IMR-90 (cell line): Measurements from ENCODE around the gene CCDC33. TPM values are rescaled to one million over a fixed set of nuclear protein-coding genes. Genes with fewer than 3 reads are reported as not detected.

Experiments used
- ATAC-seq: fragments of 200-7000 bp; cut with Tn5 transposase; 2 replicates; pipeline ENCODE4 v1.9.1; 2020; ENCODE audit warnings: low read depth, mild to moderate bottlenecking, moderate library complexity
- BruUV-seq: library from RNA; stranded (reverse); fragments of 400-500 nt; replicated peaks from 2 replicates; lab custom pipeline; 2021; lab: Mats Ljungman, UMichigan
- CTCF ChIA-PET: fragments of 300-600 bp; formaldehyde crosslinking; extraction: SDS; loops from one replicate; lab custom pipeline; 2021; ENCODE audit warnings: antibody characterized with exemption; lab: Yijun Ruan, JAX
- POLR2A ChIA-PET: fragments of 300-600 bp; sonication (Branson Sonifier 250); formaldehyde crosslinking; loops from one replicate; lab custom pipeline; 2022; ENCODE audit warnings: antibody characterized with exemption; ENCODE audit not compliant: unreplicated experiment; lab: Charles Lee
- DNase-seq: peaks from one replicate; pipeline ENCODE4 v3.0.0; 2013
- H2AFZ ChIP-seq: replicated peaks from 2 replicates; pipeline ENCODE3; 2013; ENCODE audit warnings: low read length, mild to moderate bottlenecking; ENCODE audit not compliant: poor library complexity
- H2AK5ac ChIP-seq: 2 replicates; pipeline ENCODE4 v1.6.1; 2013; ENCODE audit warnings: low read depth, low read length, inconsistent platforms
- H2AK9ac ChIP-seq: replicated peaks from 2 replicates; pipeline ENCODE3; 2013; ENCODE audit warnings: mild to moderate bottlenecking, low read depth, low read length, moderate library complexity; ENCODE audit not compliant: poor library complexity
- H2BK120ac ChIP-seq: 2 replicates; pipeline ENCODE4 v1.6.1; 2013; ENCODE audit warnings: low read depth, low read length, inconsistent platforms
- H2BK15ac ChIP-seq: 3 replicates; pipeline ENCODE4 v1.6.1; 2013; ENCODE audit warnings: low read depth, low read length, inconsistent platforms
- H2BK20ac ChIP-seq: 2 replicates; pipeline ENCODE4 v1.6.1; 2013; ENCODE audit warnings: low read depth, mild to moderate bottlenecking, inconsistent platforms, low read length, moderate library complexity
- H2BK5ac ChIP-seq: 2 replicates; pipeline ENCODE4 v1.6.1; 2013; ENCODE audit warnings: mild to moderate bottlenecking, low read depth, low read length, inconsistent platforms; ENCODE audit not compliant: poor library complexity, severe bottlenecking
- H3K14ac ChIP-seq: replicated peaks from 2 replicates; pipeline ENCODE4 v1.6.1; 2013; ENCODE audit warnings: low read depth, low read length, inconsistent platforms
- H3K18ac ChIP-seq: 2 replicates; pipeline ENCODE4 v1.6.1; 2013; ENCODE audit warnings: low read depth, low read length, control low read depth
- H3K23ac ChIP-seq: 2 replicates; pipeline ENCODE4 v1.6.1; 2013; ENCODE audit warnings: low read depth, low read length, inconsistent platforms
- H3K27ac ChIP-seq: 2 replicates; pipeline ENCODE4 v1.5.1; 2013; ENCODE audit warnings: mild to moderate bottlenecking, control low read depth, low read length; ENCODE audit not compliant: insufficient read depth
- H3K27me3 ChIP-seq: 2 replicates; pipeline ENCODE4 v1.6.1; 2013; ENCODE audit warnings: low read length; ENCODE audit not compliant: control insufficient read depth, insufficient read depth
- H3K36me3 ChIP-seq: 2 replicates; pipeline ENCODE4 v1.6.1; 2013; ENCODE audit warnings: low read length, mixed read lengths; ENCODE audit not compliant: control insufficient read depth, insufficient read depth
- H3K4ac ChIP-seq: 2 replicates; pipeline ENCODE4 v1.6.1; 2013; ENCODE audit warnings: low read depth, low read length, inconsistent platforms
- H3K4me1 ChIP-seq: 2 replicates; pipeline ENCODE4 v1.6.1; 2013; ENCODE audit warnings: low read length, mixed read lengths; ENCODE audit not compliant: control insufficient read depth, insufficient read depth
- H3K4me2 ChIP-seq: 2 replicates; pipeline ENCODE4 v1.6.1; 2013; ENCODE audit warnings: low read depth, mild to moderate bottlenecking, control low read depth, low read length, moderate library complexity
- H3K4me3 ChIP-seq: 2 replicates; pipeline ENCODE4 v1.5.1; 2013; ENCODE audit warnings: low read depth, mild to moderate bottlenecking, control low read depth, low read length, moderate library complexity; ENCODE audit not compliant: insufficient read depth
- H3K56ac ChIP-seq: 2 replicates; pipeline ENCODE4 v1.6.1; 2013; ENCODE audit warnings: low read length, inconsistent platforms; ENCODE audit not compliant: insufficient read depth; ENCODE audit errors: extremely low read depth
- H3K79me1 ChIP-seq, 2 experiments: 2 replicates each; pipeline ENCODE4 v1.6.1; 2013; ENCODE audit warnings: low read length in 2 of 2, inconsistent platforms in 1 of 2, low read depth in 1 of 2
- H3K9ac ChIP-seq: 2 replicates; pipeline ENCODE4 v1.6.1; 2013; ENCODE audit warnings: low read depth, low read length, control low read depth
- H3K9me1 ChIP-seq: 2 replicates; pipeline ENCODE4 v1.6.1; 2013; ENCODE audit warnings: low read length, inconsistent platforms; ENCODE audit not compliant: insufficient read depth
- H3K9me3 ChIP-seq: 2 replicates; pipeline ENCODE4 v1.6.1; 2013; ENCODE audit warnings: low read length; ENCODE audit not compliant: control insufficient read depth, insufficient read depth
- H4K20me1 ChIP-seq: 2 replicates; pipeline ENCODE4 v1.6.1; 2013; ENCODE audit warnings: low read length, inconsistent platforms; ENCODE audit not compliant: insufficient read depth
- H4K5ac ChIP-seq: 2 replicates; pipeline ENCODE4 v1.6.1; 2013; ENCODE audit warnings: mild to moderate bottlenecking, low read depth, low read length, control low read depth
- H4K8ac ChIP-seq, 2 experiments: 2 replicates each; pipeline ENCODE4 v1.6.1; 2013; ENCODE audit warnings: low read depth in 2 of 2, low read length in 2 of 2, control low read depth in 1 of 2, inconsistent platforms in 1 of 2
- H4K91ac ChIP-seq: 2 replicates; pipeline ENCODE4 v1.6.1; 2013; ENCODE audit warnings: low read depth, low read length, inconsistent platforms; ENCODE audit not compliant: insufficient read depth
- POLR2A ChIP-seq: IDR thresholded peaks from 2 replicates; pipeline ENCODE4 v1.6.1; 2012; ENCODE audit warnings: mild to moderate bottlenecking, low read depth, low read length
- RFX5 ChIP-seq: IDR thresholded peaks from 2 replicates; pipeline ENCODE4 v1.8.0; 2012; ENCODE audit warnings: low read depth, mild to moderate bottlenecking, low read length, moderate library complexity
- WGBS, 2 experiments: methylation state at CpG; one replicate each; pipeline versions ENCODE4 v1.1.5 to v1.1.7; 2013; ENCODE audit warnings: missing lambda C conversion rate in 2 of 2; ENCODE audit not compliant: insufficient read length in 1 of 2; ENCODE audit errors: extremely low coverage in 2 of 2; 5-methylcytosine and 5-hydroxymethylcytosine counted together
- dilution Hi-C: fragments of 300-500 bp; cut with HindIII; formaldehyde crosslinking; loops from one replicate; pipeline ENCODE4 v1.14.3; 2018; ENCODE audit warnings: low sequenced_read_pairs; ENCODE audit not compliant: unreplicated experiment
- in situ Hi-C: fragments of 300-500 bp; cut with MboI; formaldehyde crosslinking; loops from 3 replicates; pipeline ENCODE4 v1.14.3; 2019; ENCODE audit warnings: low sequenced_read_pairs, inconsistent platforms, mixed read lengths
- intact Hi-C: fragments of 100-400 bp; cut with micrococcal nuclease; formaldehyde crosslinking; loops from 2 replicates; pipeline ENCODE4 v1.10.0; 2022
- polyA plus RNA-seq, 3 experiments: library from polyadenylated mRNA; depleted of rRNA; stranded (reverse); fragments of >200 nt; gene quantifications; 2 replicates each; pipeline ENCODE4 v1.2.3, GENCODE V29; 2012; ENCODE audit warnings: low replicate concordance in 1 of 3
- total RNA-seq: library from RNA; depleted of rRNA; stranded (reverse); fragments of >200 nt; gene quantifications from 2 replicates; pipeline ENCODE4 v1.2.3, GENCODE V29; 2012

CCDC33 gene
- total and polyA plus RNA-seq, 2 of the 4 experiments (the other 2 are of a cell fraction), result not detected

- no peak overlapping the region for H3K14ac ChIP-seq
- no peak overlapping the region for H2BK5ac ChIP-seq
- WGBS, 2 experiments, result no CpG with 5 or more reads among the region's 3 CpGs
- H3K4me1 ChIP-seq, result peaks cover 12% of the 10 kb centered on the region
- H3K4ac ChIP-seq, result no peak overlapping the region
- no peak overlapping the region for H2BK15ac ChIP-seq
- no peak overlapping the region for H3K18ac ChIP-seq
- no peaks in the 10 kb centered on the region for H3K36me3 ChIP-seq
- H3K79me1 ChIP-seq, result no peaks in the 10 kb centered on the region
- peaks cover 8% of the 10 kb centered on the region; the same call in 1 of the 2 replicates for H4K20me1 ChIP-seq
- no peak overlapping the region for H3K27ac ChIP-seq
- H2AK5ac ChIP-seq, result no peak overlapping the region
- ATAC-seq, result no peak
- H3K9ac ChIP-seq, result no peak overlapping the region
- peaks cover 18% of the 10 kb centered on the region for H3K9me1 ChIP-seq
- no peak overlapping the region for H3K4me2 ChIP-seq
- CTCF ChIA-PET, result no interaction called here
- TF ChIP-seq RFX5 (peak; percentile 86), POLR2A (no peak)
- H3K27me3 ChIP-seq, result peaks cover 14% of the 10 kb centered on the region
- H3K23ac ChIP-seq, result no peak overlapping the region
- no peak overlapping the region for H2AFZ ChIP-seq
- H2BK20ac ChIP-seq, result no peak overlapping the region
- POLR2A ChIA-PET, result no interaction called here
- no peak overlapping the region for H4K5ac ChIP-seq
- no peak for DNase-seq
- H3K9me3 ChIP-seq, result no peaks in the 10 kb centered on the region
- H2BK120ac ChIP-seq, result no peak overlapping the region
- BruUV-seq, result no TSS peak
- in situ Hi-C loops, result no loop called here
- H3K4me3 ChIP-seq, result no peak overlapping the region
- intact Hi-C loops, result no loop called here
- no peak overlapping the region for H3K56ac ChIP-seq
- dilution Hi-C loops, result no loop called here
- H4K8ac ChIP-seq, result no peak overlapping the region
- no peak overlapping the region for H2AK9ac ChIP-seq
- no peak overlapping the region for H4K91ac ChIP-seq
Observed at GRCh38 chr15:74191798-74192197, 44.3 kb upstream of the CCDC33 start.
